ENCODE results near the gene DNALI1.
"Not testable (repeated sequence)": the region's sequence is repeated elsewhere in the genome, so short reads cannot be mapped to it uniquely, and the experiment has no call there.

The DNALI1 gene

DNA sequence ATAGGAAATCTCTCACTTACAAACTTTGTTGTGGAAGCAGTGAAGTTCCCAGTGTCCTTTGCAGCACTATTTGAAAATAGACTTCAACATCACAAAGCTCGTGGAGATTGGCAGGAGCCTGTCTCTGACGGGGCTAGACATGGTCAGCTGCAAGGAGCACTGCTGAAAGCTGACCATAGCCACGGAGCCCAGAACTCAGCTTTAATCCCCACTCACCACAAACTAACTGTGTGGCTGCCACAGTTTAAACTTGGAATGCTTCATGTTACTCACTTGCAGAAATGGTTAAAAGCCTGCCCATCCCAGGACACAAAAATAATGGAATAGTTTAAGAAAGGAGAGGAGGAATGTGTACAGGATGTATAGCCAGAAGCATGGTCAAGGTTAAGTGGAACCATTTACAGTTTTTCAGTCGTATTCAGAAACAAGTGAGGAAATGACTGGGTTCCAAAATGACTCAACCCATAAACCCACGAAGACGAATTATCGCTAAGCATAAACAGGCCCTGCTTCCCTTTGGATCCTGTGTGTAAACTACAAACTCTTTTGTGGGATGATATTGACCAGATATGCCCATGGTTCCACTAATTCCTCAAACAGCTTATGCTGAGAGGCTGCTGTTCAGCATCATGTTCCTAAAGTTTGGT, 18.2 kb downstream of the DNALI1 start:
- H3K27me3 ChIP-seq (ENCODE audit: control insufficient read depth, low read length), result no peaks in the 10 kb centered on the region
- no peak overlapping the region for H3K27ac ChIP-seq (ENCODE audit: low read depth, low read length)
- H3K36me3 ChIP-seq (ENCODE audit: control insufficient read depth, low read length), result peaks cover 87% of the 10 kb centered on the region
- H3K9me2 ChIP-seq (replicated peaks; ENCODE audit: control insufficient read depth, low read length), result no peaks in the 10 kb centered on the region
- H3K4me1 ChIP-seq (ENCODE audit: control insufficient read depth, low read length), result no peaks in the 10 kb centered on the region
- H3K9me3 ChIP-seq (ENCODE audit: control insufficient read depth, insufficient read depth, low read length), result no peaks in the 10 kb centered on the region
- no peaks in the 10 kb centered on the region for H3F3A ChIP-seq (ENCODE audit: control insufficient read depth, insufficient read depth)
- no peaks in the 10 kb centered on the region for H4K20me1 ChIP-seq (ENCODE audit: control insufficient read depth, insufficient read depth, low read depth, low read length)
- no peak overlapping the region for H3K4me2 ChIP-seq (ENCODE audit: low read length)
- no peak overlapping the region for H3K4me3 ChIP-seq (ENCODE audit: low read length)
- peaks cover 3% of the 10 kb centered on the region; the same call in 1 of the 2 replicates for H3K79me2 ChIP-seq (ENCODE audit: control insufficient read depth, low read length)
- TF ChIP-seq, protein P1, sequence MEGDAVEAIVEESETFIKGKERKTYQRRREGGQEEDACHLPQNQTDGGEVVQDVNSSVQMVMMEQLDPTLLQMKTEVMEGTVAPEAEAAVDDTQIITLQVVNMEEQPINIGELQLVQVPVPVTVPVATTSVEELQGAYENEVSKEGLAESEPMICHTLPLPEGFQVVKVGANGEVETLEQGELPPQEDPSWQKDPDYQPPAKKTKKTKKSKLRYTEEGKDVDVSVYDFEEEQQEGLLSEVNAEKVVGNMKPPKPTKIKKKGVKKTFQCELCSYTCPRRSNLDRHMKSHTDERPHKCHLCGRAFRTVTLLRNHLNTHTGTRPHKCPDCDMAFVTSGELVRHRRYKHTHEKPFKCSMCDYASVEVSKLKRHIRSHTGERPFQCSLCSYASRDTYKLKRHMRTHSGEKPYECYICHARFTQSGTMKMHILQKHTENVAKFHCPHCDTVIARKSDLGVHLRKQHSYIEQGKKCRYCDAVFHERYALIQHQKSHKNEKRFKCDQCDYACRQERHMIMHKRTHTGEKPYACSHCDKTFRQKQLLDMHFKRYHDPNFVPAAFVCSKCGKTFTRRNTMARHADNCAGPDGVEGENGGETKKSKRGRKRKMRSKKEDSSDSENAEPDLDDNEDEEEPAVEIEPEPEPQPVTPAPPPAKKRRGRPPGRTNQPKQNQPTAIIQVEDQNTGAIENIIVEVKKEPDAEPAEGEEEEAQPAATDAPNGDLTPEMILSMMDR (IDR thresholded peaks at IDR 0.05; ENCODE audit: low read depth, low read length, poor library complexity, severe bottlenecking), result no peak
- TF ChIP-seq EZH2phosphoT487 (IDR thresholded peaks at IDR 0.05; ENCODE audit: borderline replicate concordance, low read length), result no peak

DNA sequence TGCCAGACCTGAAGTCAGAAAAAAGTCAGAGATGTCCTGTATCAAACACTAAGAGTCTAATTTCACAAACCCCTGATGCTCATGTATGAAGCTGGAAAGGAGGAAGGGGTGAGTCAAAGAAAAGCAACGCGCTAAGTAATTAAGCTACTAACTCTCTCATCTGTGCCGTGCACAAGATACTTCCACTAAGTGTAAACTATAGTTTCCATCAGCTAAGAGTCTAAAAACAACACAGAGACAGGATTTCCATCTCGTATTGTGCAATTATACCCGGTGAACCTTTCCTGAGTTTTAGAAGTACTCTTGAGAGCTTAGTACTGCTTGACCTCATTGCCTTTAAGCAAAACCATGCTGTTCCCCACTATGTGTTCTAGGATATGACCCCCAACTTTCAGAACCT, 19.0 kb downstream of the DNALI1 start:
- TF ChIP-seq, protein P1 (IDR thresholded peaks at IDR 0.05; ENCODE audit: low read depth, low read length, poor library complexity, severe bottlenecking), result no peak
- no peak for TF ChIP-seq EZH2phosphoT487 (IDR thresholded peaks at IDR 0.05; ENCODE audit: borderline replicate concordance, low read length)
- no peak overlapping the region for H3K4me2 ChIP-seq (ENCODE audit: low read length)
- no peaks in the 10 kb centered on the region for H3K9me3 ChIP-seq (ENCODE audit: control insufficient read depth, insufficient read depth, low read length)
- H3K4me1 ChIP-seq (ENCODE audit: control insufficient read depth, low read length), result no peaks in the 10 kb centered on the region
- no peak overlapping the region for H3K4me3 ChIP-seq (ENCODE audit: low read length)
- peaks cover 89% of the 10 kb centered on the region for H3K36me3 ChIP-seq (ENCODE audit: control insufficient read depth, low read length)
- H3K27me3 ChIP-seq (ENCODE audit: control insufficient read depth, low read length), result no peaks in the 10 kb centered on the region
- peaks cover 9% of the 10 kb centered on the region for H3K79me2 ChIP-seq (ENCODE audit: control insufficient read depth, low read length)
- H3K9me2 ChIP-seq (replicated peaks; ENCODE audit: control insufficient read depth, low read length), result no peaks in the 10 kb centered on the region
- no peaks in the 10 kb centered on the region for H3F3A ChIP-seq (ENCODE audit: control insufficient read depth, insufficient read depth)
- no peak overlapping the region for H3K27ac ChIP-seq (ENCODE audit: low read depth, low read length)
- H4K20me1 ChIP-seq (ENCODE audit: control insufficient read depth, insufficient read depth, low read depth, low read length), result no peaks in the 10 kb centered on the region; the same call in 1 of the 2 replicates

DNA sequence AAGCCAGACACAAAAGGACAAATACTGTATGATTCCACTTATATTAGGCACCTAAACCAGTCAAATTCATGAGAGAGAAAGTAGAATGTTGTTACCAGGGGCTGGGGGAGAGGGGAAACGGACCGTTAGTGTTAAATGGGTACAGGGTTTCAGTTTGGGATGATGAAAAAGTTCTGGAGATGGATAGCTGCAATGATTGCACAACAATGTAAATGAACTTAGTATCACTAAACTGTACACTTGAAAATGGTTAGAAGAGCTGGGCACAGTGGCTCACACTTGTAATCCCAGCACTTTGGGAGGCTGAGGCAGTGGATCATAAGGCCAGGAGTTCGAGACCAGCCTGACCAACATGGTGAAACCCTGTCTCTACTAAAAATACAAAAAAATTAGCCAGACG, 27.8 kb downstream of the DNALI1 start:
- not testable (repeated sequence) for H4K20me1 ChIP-seq (ENCODE audit: control insufficient read depth, insufficient read depth, low read depth, low read length)
- H3K36me3 ChIP-seq (ENCODE audit: control insufficient read depth, low read length), result peaks cover 84% of the 10 kb centered on the region

DNA sequence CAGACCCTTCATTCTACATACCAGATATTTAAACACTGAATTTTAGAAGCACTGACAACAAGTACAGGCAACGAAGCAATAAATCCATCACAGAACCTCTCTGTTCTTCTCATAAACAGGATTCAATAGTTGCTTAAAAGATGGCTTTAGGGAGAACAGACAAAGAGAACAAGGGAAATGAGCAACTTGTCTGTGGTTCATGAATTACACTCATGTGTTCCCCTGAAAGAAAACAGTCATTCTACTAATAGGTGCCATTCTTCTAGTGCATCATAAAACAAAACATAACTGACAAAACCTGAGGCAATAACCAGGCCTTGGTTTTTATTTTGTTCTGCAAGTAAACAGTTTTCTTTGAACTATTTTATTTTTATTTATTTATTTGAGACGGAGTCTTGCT, 32.2 kb downstream of the DNALI1 start:
- Histone ChIP-seq H3K27ac (ENCODE audit: low read depth, low read length) (no peak overlapping the region), H4K20me1 (ENCODE audit: control insufficient read depth, insufficient read depth, low read depth, low read length) (0 out of 2 replicates have a peak, but pooled peaks cover 6% of the 10 kb centered on the region), H3K9me3 (ENCODE audit: control insufficient read depth, insufficient read depth, low read length) (no peaks in the 10 kb centered on the region), H3K36me3 (ENCODE audit: control insufficient read depth, low read length) (peaks cover 84% of the 10 kb centered on the region), H3K4me1 (ENCODE audit: control insufficient read depth, low read length) (peaks cover 4% of the 10 kb centered on the region), H3K4me3 (ENCODE audit: low read length) (no peak overlapping the region), H3K27me3 (ENCODE audit: control insufficient read depth, low read length) (no peaks in the 10 kb centered on the region), H3K4me2 (ENCODE audit: low read length) (no peak overlapping the region), H3K9me2 (replicated peaks; ENCODE audit: control insufficient read depth, low read length) (no peaks in the 10 kb centered on the region), H3K79me2 (ENCODE audit: control insufficient read depth, low read length) (peaks cover 45% of the 10 kb centered on the region), H3F3A (ENCODE audit: control insufficient read depth, insufficient read depth) (no peaks in the 10 kb centered on the region)
- no peak for TF ChIP-seq EZH2phosphoT487 (IDR thresholded peaks at IDR 0.05; ENCODE audit: borderline replicate concordance, low read length)
- TF ChIP-seq, protein P1 (IDR thresholded peaks at IDR 0.05; ENCODE audit: low read depth, low read length, poor library complexity, severe bottlenecking), result no peak

More for the DNA sequence above, 27.8 kb downstream of the DNALI1 start:
- peaks cover 22% of the 10 kb centered on the region for H3K79me2 ChIP-seq (ENCODE audit: control insufficient read depth, low read length)
- H3K4me2 ChIP-seq (ENCODE audit: low read length); H3K9me2 ChIP-seq (replicated peaks; ENCODE audit: control insufficient read depth, low read length); H3K4me3 ChIP-seq (ENCODE audit: low read length); H3K27ac ChIP-seq (ENCODE audit: low read depth, low read length); H3K9me3 ChIP-seq (ENCODE audit: control insufficient read depth, insufficient read depth, low read length); H3F3A ChIP-seq (ENCODE audit: control insufficient read depth, insufficient read depth); H3K4me1 ChIP-seq (ENCODE audit: control insufficient read depth, low read length); H3K27me3 ChIP-seq (ENCODE audit: control insufficient read depth, low read length): not testable (repeated sequence)

All from DOHH2 (cell line).